ENCODE data around the gene UNC13C.

GRCh38 chr15:54547491-54547890, 569.2 kb downstream of the UNC13C start:
- TF ChIP-seq, protein P1, sequence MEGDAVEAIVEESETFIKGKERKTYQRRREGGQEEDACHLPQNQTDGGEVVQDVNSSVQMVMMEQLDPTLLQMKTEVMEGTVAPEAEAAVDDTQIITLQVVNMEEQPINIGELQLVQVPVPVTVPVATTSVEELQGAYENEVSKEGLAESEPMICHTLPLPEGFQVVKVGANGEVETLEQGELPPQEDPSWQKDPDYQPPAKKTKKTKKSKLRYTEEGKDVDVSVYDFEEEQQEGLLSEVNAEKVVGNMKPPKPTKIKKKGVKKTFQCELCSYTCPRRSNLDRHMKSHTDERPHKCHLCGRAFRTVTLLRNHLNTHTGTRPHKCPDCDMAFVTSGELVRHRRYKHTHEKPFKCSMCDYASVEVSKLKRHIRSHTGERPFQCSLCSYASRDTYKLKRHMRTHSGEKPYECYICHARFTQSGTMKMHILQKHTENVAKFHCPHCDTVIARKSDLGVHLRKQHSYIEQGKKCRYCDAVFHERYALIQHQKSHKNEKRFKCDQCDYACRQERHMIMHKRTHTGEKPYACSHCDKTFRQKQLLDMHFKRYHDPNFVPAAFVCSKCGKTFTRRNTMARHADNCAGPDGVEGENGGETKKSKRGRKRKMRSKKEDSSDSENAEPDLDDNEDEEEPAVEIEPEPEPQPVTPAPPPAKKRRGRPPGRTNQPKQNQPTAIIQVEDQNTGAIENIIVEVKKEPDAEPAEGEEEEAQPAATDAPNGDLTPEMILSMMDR (IDR thresholded peaks at IDR 0.05) = no peak
- TF ChIP-seq POLR2A (IDR thresholded peaks at IDR 0.05) = no peak
